GM12878 (cell line): ENCODE results near the gene P4HTM. TPM values are rescaled to one million over a fixed set of nuclear protein-coding genes. Genes with fewer than 3 reads are reported as not detected.

Source experiments
- ATAC-seq: fragments of 200-7000 bp; cut with Tn5 transposase; 3 replicates; pipeline ENCODE4 v1.9.1; 2020; ENCODE audit warnings: mild to moderate bottlenecking, moderate library complexity
- BruUV-seq: library from RNA; stranded (reverse); fragments of 400-500 nt; replicated peaks from 2 replicates; lab custom pipeline; 2021; lab: Mats Ljungman, UMichigan
- CTCF ChIA-PET: fragments of 300-600 bp; sonication (Branson Sonifier 250); formaldehyde crosslinking; extraction: SDS; loops from one replicate; lab custom pipeline; 2021; ENCODE audit warnings: inconsistent platforms; lab: Yijun Ruan, JAX
- POLR2A ChIA-PET: fragments of 350-600 bp; formaldehyde crosslinking; extraction: SDS; loops from one replicate; lab custom pipeline; 2021; ENCODE audit warnings: inconsistent platforms; lab: Charles Lee
- RAD21 ChIA-PET: fragments of 300-600 bp; sonication (Branson Sonifier 250); formaldehyde crosslinking; loops from one replicate; lab custom pipeline; 2023; ENCODE audit warnings: antibody characterized with exemption; ENCODE audit not compliant: unreplicated experiment; lab: Charles Lee
- SMC1A ChIA-PET: fragments of 300-600 bp; sonication (Branson Sonifier 250); formaldehyde crosslinking; loops from one replicate; lab custom pipeline; 2023; ENCODE audit not compliant: unreplicated experiment, uncharacterized antibody; lab: Charles Lee
- DNase-seq: peaks from one replicate; pipeline ENCODE4 v3.0.0-alpha.2; 2011; ENCODE audit warnings: low read depth, low spot score
- FAIRE-seq: peaks from 3 replicates; lab custom pipeline; 2011; peaks lifted over from hg19 to GRCh38; lab: Jason Lieb, UNC
- H2AFZ ChIP-seq: 2 replicates; pipeline ENCODE4 v1.6.0; 2011; ENCODE audit warnings: low read depth, low read length, control low read depth; ENCODE audit not compliant: control insufficient read depth
- H3K27ac ChIP-seq: 2 replicates; pipeline ENCODE4 v1.5.1; 2011; ENCODE audit warnings: control low read depth; ENCODE audit not compliant: control insufficient read depth, insufficient read depth
- H3K27me3 ChIP-seq, 2 experiments: replicated peaks in 1 of 2; 2 replicates each; pipeline versions ENCODE4 v1.6.0 to v1.6.1; 2011; ENCODE audit warnings: low read length in 1 of 2; ENCODE audit not compliant: control insufficient read depth in 2 of 2, insufficient read depth in 2 of 2
- H3K36me3 ChIP-seq, 2 experiments: 2 replicates each; pipeline ENCODE4 v1.5.1; 2011; ENCODE audit warnings: low read length in 1 of 2; ENCODE audit not compliant: control insufficient read depth in 2 of 2, insufficient read depth in 2 of 2
- H3K4me1 ChIP-seq: 2 replicates; pipeline ENCODE4 v1.6.1; 2011; ENCODE audit warnings: mild to moderate bottlenecking, low read length, moderate library complexity, mixed read lengths; ENCODE audit not compliant: control insufficient read depth, insufficient read depth
- H3K4me2 ChIP-seq: 2 replicates; pipeline ENCODE4 v1.6.0; 2011; ENCODE audit warnings: control low read depth; ENCODE audit not compliant: control insufficient read depth, insufficient read depth
- H3K4me3 ChIP-seq: fragments of 200-600 bp; sonication (generic); 2 replicates; pipeline ENCODE4 v1.5.1; 2016
- H3K79me2 ChIP-seq: 2 replicates; pipeline ENCODE4 v1.6.0; 2011; ENCODE audit warnings: low read length; ENCODE audit not compliant: control insufficient read depth, insufficient read depth
- H3K9ac ChIP-seq: 2 replicates; pipeline ENCODE4 v1.8.0; 2011; ENCODE audit warnings: low read length, control low read depth, mixed read lengths; ENCODE audit not compliant: control insufficient read depth, insufficient read depth
- H3K9me3 ChIP-seq: replicated peaks from 3 replicates; pipeline ENCODE4 v1.5.1; 2011; ENCODE audit warnings: mild to moderate bottlenecking, low read length; ENCODE audit not compliant: control insufficient read depth, insufficient read depth
- H4K20me1 ChIP-seq: 2 replicates; pipeline ENCODE4 v1.6.0; 2011; ENCODE audit not compliant: control insufficient read depth, insufficient read depth
- CBX5 ChIP-seq: sonication (generic); IDR thresholded peaks from 2 replicates; pipeline ENCODE4 v1.6.1; 2016; ENCODE audit warnings: low read depth, moderate library complexity, mild to moderate bottlenecking, inconsistent platforms
- CREB1 ChIP-seq: IDR thresholded peaks from 2 replicates; pipeline ENCODE4 v1.6.1; 2012; ENCODE audit warnings: low read depth, mild to moderate bottlenecking, inconsistent platforms
- CTCF ChIP-seq, 3 experiments: IDR thresholded peaks in 2 of 3; conservative IDR thresholded peaks in 1 of 3; 2 replicates each; pipeline ENCODE4 v1.5.1; 2011; ENCODE audit warnings: low read depth in 3 of 3, low read length in 3 of 3, mild to moderate bottlenecking in 3 of 3, control low read depth in 2 of 3, moderate library complexity in 2 of 3, inconsistent platforms in 1 of 3, mixed read lengths in 1 of 3; ENCODE audit not compliant: control insufficient read depth in 2 of 3, insufficient read depth in 1 of 3; ENCODE audit errors: extremely low read depth in 1 of 3
- FOS ChIP-seq: IDR thresholded peaks from 3 replicates; pipeline ENCODE4 v1.6.1; 2011; ENCODE audit warnings: borderline replicate concordance; ENCODE audit not compliant: insufficient read length; ENCODE audit errors: extremely low read depth
- HDAC6 ChIP-seq: fragments of 200-600 bp; sonication (generic); IDR thresholded peaks from one replicate; pipeline ENCODE4 v1.8.0; 2017; ENCODE audit warnings: antibody characterized with exemption; ENCODE audit not compliant: unreplicated experiment
- MYC ChIP-seq: IDR thresholded peaks from 2 replicates; pipeline ENCODE4 v1.6.1; 2011; ENCODE audit warnings: mild to moderate bottlenecking, low read length, moderate library complexity, inconsistent platforms; ENCODE audit not compliant: insufficient read depth, insufficient replicate concordance, insufficient read length, severe bottlenecking
- POLR2AphosphoS5 ChIP-seq: IDR thresholded peaks from 2 replicates; pipeline ENCODE4 v1.6.1; 2011; ENCODE audit warnings: mild to moderate bottlenecking, low read length, inconsistent platforms
- RFX5 ChIP-seq: IDR thresholded peaks from 2 replicates; pipeline ENCODE4 v1.6.1; 2011; ENCODE audit warnings: low read depth, low read length, improper control_type of control experiment
- SIX5 ChIP-seq: IDR thresholded peaks from 2 replicates; pipeline ENCODE4 v1.6.1; 2011; ENCODE audit warnings: mild to moderate bottlenecking, low read depth, low read length, moderate library complexity; ENCODE audit not compliant: severe bottlenecking
- WGBS: methylation state at CpG from one replicate; pipeline ENCODE4 v1.1.6; 2016; ENCODE audit warnings: low lambda C conversion rate; ENCODE audit not compliant: insufficient replicate concordance, insufficient coverage; ENCODE audit errors: missing lambda C conversion rate; 5-methylcytosine and 5-hydroxymethylcytosine counted together
- in situ Hi-C: fragments of 300-500 bp; cut with MboI; formaldehyde crosslinking; loops from 9 replicates; pipeline ENCODE4 v1.14.3; 2018; ENCODE audit warnings: mixed read lengths
- intact Hi-C: fragments of 100-400 bp; cut with micrococcal nuclease; formaldehyde crosslinking; loops from one replicate; pipeline ENCODE4 v1.14.2; 2022; ENCODE audit not compliant: unreplicated experiment
- polyA plus RNA-seq, 11 experiments: library from polyadenylated mRNA; depleted of rRNA in 4 of 11; unstranded in 6 of 11; stranded (reverse) in 5 of 11; fragments of >200 nt; fragmentation: Nextera tagmentation in 4 of 11; fragmentation: Illumina TruSeq in 1 of 11; extraction: Ambion mirVana in 4 of 11; extraction: Trizol in 1 of 11; gene quantifications; 1 replicate in 1 of 11; 2 replicates in 10 of 11; pipeline versions ENCODE4 v1.2.1 to v1.2.3, GENCODE V29; 2011 to 2016; ENCODE audit warnings: inconsistent platforms in 2 of 11, missing spikeins in 2 of 11, low read depth in 1 of 11
- total RNA-seq, 4 experiments: library from RNA; depleted of rRNA in 3 of 4; stranded (reverse); fragments of >200 nt in 3 of 4; fragmentation: Illumina TruSeq in 1 of 4; extraction: Trizol in 1 of 4; gene quantifications; 2 replicates each; pipeline versions ENCODE4 v1.2.1 to v1.2.3, GENCODE V29; 2013 to 2021

P4HTM gene
- total and polyA plus RNA-seq, 10 of the 15 experiments (the other 5 are each of a cell fraction or from before 2014, with no cell fraction given), result 0.76 to 28.8 (median 22.9) TPM

- TF ChIP-seq FOS (no peak), RFX5 (no peak), SIX5 (no peak)
Observed at GRCh38 chr3:49023775-49024174, 33.7 kb downstream of the P4HTM start (continued).

GRCh38 chr3:49024449-49024848, 34.4 kb downstream of the P4HTM start:
- ChIA-PET RAD21 (no interaction called here), SMC1A (interaction anchor here (1.5 to 6.1 kb wide), 3 partner anchors 18 to 133 kb away, joined by 3 to 31 read pairs (median 3); partner anchors contain the start of genes P4HTM and WDR6), POLR2A (interaction anchor here (1.1 to 1.2 kb wide), 2 partner anchors 8 to 34 kb away, joined by 3 to 4 read pairs; partner anchors contain the start of gene P4HTM), CTCF (interaction anchor here (0.8 to 3.0 kb wide), 4 partner anchors 17 to 632 kb away, joined by 3 to 15 read pairs (median 4); partner anchors contain the start of gene WDR6)
- Histone ChIP-seq H3K79me2 (peaks cover 66% of the 10 kb centered on the region), H3K9ac (no peak overlapping the region), H3K9me3 (no peaks in the 10 kb centered on the region), H3K4me2 (no peak overlapping the region), H3K4me1 (peaks cover 16% of the 10 kb centered on the region), H3K36me3 (peaks cover 19% of the 10 kb centered on the region in 2 experiments), H4K20me1 (no peaks in the 10 kb centered on the region), H3K27me3 (no peaks in the 10 kb centered on the region), H3K4me3 (no peak overlapping the region), H2AFZ (no peak overlapping the region), H3K27ac (no peak overlapping the region)
- DNase-seq, result no peak
- WGBS, result 62% methylated on average over 5 of the region's 5 CpGs
- no peak for FAIRE-seq
- no peak for ATAC-seq
- in situ Hi-C loops (no loop called here), intact Hi-C loops (loop anchor here (10.0 kb wide), 2 partner anchors 320 to 650 kb away; partner anchors contain the start of genes APEH and USP4)
- TF ChIP-seq MYC (no peak), CTCF (IDR thresholded peaks at IDR 0.05 in 2 of 3, conservative IDR thresholded peaks at IDR 0.05 in 1 of 3; ENCODE audit: control insufficient read depth in 2 of 3, extremely low read depth in 1 of 3, insufficient read depth in 1 of 3, low read depth in 3 of 3, low read length in 3 of 3) (no peak), POLR2AphosphoS5 (0 out of 2 replicates have a peak, but pooled peaks have one; percentile 41), HDAC6 (no peak), CREB1 (no peak), CBX5 (no peak)
- BruUV-seq, result no TSS peak
